T-helper 17 cell (primary cell): ENCODE measurements around the gene SRCAP. TPM values are rescaled to one million over a fixed set of nuclear protein-coding genes. Genes with fewer than 3 reads are reported as not detected.
"Not testable (repeated sequence)": the region's sequence is repeated elsewhere in the genome, so short reads cannot be mapped to it uniquely, and the experiment has no call there.

Experiments used
- ATAC-seq: fragments of 150-1000 bp; cut with Tn5 transposase; 2 replicates; pipeline ENCODE4 v1.10.0; 2021; ENCODE audit warnings: mild to moderate bottlenecking, moderate library complexity
- DNase-seq, 3 donors: peaks; one replicate each; pipeline versions ENCODE4 v3.0.0 to v3.0.0-alpha.2; 2020 to 2021
- H3K9me3 ChIP-seq: one replicate; pipeline ENCODE4 v1.7.0; 2013; ENCODE audit warnings: low read length, mild to moderate bottlenecking; ENCODE audit not compliant: control insufficient read depth, poor library complexity, severe bottlenecking
- H3K27ac Mint-ChIP-seq: one replicate; pipeline ENCODE4 v1.8.0; 2022; ENCODE audit warnings: mild to moderate bottlenecking, moderate library complexity, mixed read lengths
- H3K27me3 Mint-ChIP-seq: one replicate; pipeline ENCODE4 v1.8.0; 2022; ENCODE audit warnings: mixed read lengths
- H3K36me3 Mint-ChIP-seq: one replicate; pipeline ENCODE4 v1.8.0; 2022; ENCODE audit warnings: low read depth, mixed read lengths
- H3K4me1 Mint-ChIP-seq: one replicate; pipeline ENCODE4 v1.8.0; 2022; ENCODE audit warnings: mild to moderate bottlenecking, mixed read lengths
- H3K4me3 Mint-ChIP-seq: one replicate; pipeline ENCODE4 v1.8.0; 2022; ENCODE audit warnings: mild to moderate bottlenecking, moderate library complexity, mixed read lengths
- total RNA-seq, 4 donors: library from RNA in 2 of 4; stranded (reverse) in 2 of 4; gene quantifications; one replicate each; pipeline ENCODE4 v1.2.3 and lab custom pipeline; 2022 to 2026

The SRCAP gene
- total RNA-seq, 2 donors from 2014 or later: 86.9 to 90.5 TPM

DNA sequence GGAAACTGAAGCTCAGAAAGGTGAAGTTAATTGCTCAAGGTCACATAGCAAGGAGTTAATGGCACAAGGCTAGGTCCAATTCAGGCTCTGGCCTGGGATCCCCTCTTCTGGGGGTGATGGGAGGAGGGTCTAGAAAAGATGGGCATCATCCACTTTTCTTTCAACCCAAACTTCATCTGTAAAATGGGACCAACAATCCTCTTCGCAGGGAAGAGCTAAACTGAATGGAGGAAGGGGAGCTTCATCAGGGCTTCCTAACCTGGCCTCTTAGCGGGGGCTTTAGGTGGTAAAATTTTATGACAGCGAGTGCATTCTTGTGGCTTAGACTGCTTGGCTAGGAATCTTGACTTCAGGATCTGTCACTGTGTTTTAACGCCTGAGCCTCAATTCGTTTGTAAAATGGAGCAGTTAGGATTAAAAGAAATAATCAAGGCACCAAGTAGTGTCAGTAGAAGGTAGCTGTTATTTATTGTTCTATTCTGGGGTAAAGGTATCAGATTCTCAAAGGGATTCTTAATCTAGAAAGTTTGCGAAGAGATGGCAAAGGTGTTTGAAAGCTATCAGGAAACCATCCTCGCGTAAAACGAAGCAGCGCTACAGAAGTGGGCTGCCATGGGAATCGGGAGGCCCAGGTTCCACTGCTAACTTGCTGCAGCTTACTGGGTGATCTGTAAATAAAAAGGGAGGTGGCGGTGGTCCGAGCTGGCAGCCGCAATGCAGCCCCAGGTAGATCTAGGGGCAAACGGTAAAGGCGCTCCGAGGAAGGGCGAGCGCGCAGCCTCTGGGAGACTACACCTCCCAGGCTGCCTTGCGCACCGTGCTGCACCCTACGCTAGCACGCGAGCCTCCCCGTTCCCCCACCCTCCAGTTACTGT lies 1.5 kb upstream of the SRCAP start:
- H3K4me1 Mint-ChIP-seq: peaks cover 36% of the 10 kb centered on the region
- ATAC-seq (peak; percentile 90), DNase-seq (no peak)
- peak overlapping the region; percentile 97 for H3K4me3 Mint-ChIP-seq
- no peaks in the 10 kb centered on the region for H3K9me3 ChIP-seq
- no peaks in the 10 kb centered on the region for H3K36me3 Mint-ChIP-seq
- peak overlapping the region; percentile 100 for H3K27ac Mint-ChIP-seq
- H3K27me3 Mint-ChIP-seq: no peaks in the 10 kb centered on the region

DNA sequence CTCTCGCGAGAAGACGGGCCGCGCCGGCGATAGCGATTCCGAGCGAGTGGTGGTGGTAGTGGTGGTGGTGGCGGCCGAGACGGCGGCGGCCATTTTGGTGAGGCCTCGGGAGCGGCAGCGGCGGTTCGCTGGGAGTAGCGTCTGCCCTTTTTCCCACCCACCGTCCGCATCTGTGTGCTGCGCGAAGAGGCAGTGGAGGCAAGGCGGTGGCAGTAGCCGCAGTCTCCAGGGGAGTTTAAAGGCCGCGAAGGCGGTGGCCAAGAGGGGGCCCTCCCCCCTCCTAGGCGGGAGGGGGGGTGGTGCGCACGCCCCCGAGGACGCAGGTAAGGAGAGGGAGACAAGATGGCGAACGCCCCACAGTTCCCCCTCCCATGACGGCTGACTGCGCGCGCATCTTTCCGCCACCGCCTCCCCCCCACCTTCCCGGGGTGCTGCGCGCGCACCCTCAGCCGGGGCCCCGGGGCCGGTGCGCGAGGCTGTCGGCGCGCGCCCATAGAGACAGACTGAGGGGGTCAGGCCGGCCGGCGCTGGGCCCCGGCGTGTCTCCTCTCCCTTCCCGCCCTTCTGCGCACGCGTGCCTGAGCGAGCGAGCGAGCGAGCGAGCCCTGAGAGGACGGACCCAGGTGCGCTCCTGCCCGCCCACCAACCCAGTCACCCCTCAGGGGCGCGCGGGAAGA lies 694 bp upstream of the SRCAP start:
- peak; percentile 80 for ATAC-seq

DNA sequence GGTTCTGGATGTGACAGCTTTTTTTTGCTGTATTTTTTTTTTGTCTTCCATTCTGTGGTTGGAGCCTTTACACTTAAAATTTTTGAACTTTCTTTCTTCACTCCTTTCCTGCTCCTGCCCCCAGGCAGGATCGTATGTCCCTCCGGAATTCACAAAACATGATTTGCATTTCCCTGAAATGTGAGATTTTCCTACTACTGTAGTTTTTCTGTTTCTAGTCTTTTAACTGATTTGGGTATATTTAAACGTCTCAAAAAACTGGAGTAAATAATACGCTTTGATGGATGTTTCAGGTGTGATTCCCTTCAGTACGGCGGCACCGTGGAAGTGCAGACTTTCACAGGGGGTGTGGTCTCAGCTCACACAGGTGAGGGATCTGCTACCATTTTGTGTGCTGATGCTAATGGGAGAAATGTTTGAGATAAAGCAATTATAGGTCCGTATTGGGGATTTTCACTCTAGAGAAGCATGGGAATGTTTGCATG lies 686 bp downstream of the SRCAP start:
- no peak for DNase-seq
- ATAC-seq: no peak
- Mint-ChIP-seq H3K27ac (peak overlapping the region; percentile 100), H3K4me1 (peaks cover 29% of the 10 kb centered on the region), H3K4me3 (peak overlapping the region; percentile 97), H3K27me3 (no peaks in the 10 kb centered on the region), H3K36me3 (no peaks in the 10 kb centered on the region)
- H3K9me3 ChIP-seq: no peaks in the 10 kb centered on the region

More for the DNA sequence above, 694 bp upstream of the SRCAP start:
- Mint-ChIP-seq H3K4me3 (peak overlapping the region; percentile 97), H3K27me3 (no peaks in the 10 kb centered on the region), H3K27ac (peak overlapping the region; percentile 100), H3K36me3 (no peaks in the 10 kb centered on the region), H3K4me1 (peaks cover 36% of the 10 kb centered on the region)
- H3K9me3 ChIP-seq: no peaks in the 10 kb centered on the region
- DNase-seq: peak; percentile 98 to 99 (median 99)

DNA sequence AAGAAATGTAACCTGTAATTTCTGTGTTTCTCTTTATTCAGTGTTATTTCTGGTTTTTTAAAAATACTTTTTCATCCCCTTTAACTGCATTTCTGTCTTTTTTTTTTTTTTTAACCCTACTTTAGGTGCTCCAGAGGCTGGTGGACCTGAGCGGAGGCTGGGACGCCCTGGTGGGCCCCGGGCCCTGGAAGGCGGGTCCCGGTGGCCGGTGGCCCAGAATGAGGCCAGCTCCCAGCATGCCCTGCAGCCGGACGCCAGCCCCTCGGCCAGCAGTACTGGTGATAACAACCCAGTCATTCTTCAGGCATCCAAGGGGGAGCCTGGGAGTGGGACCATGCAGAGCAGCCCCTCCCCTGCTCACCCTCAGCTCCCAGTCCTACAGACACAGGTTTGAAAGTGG lies 1.5 kb downstream of the SRCAP start:
- Mint-ChIP-seq H3K36me3 (no peaks in the 10 kb centered on the region), H3K27ac (no peak overlapping the region), H3K4me1 (peaks cover 26% of the 10 kb centered on the region), H3K27me3 (no peaks in the 10 kb centered on the region), H3K4me3 (peak overlapping the region; percentile 97)
- DNase-seq: no peak
- no peaks in the 10 kb centered on the region for H3K9me3 ChIP-seq
- ATAC-seq: no peak

DNA sequence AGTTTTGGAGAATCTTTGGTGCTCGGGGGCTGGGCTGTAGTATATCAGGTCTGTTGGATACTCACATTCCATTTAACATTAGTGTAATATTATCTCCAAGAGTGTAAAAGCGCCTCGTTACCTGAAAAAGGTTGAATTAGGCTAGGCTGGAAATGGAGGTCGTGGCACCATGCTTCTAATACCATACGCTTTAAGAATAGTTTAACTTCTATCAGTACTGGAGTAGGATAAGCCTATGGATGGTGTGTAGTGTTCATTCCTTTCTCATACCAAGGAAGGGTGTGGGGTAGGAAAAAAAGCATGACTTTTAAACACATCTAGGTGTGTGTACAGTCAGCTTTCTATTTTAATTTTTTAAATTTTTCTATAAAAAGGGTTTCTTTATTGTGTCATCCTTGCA lies 2.0 kb downstream of the SRCAP start:
- no peaks in the 10 kb centered on the region for H3K9me3 ChIP-seq
- H3K27me3 Mint-ChIP-seq: no peaks in the 10 kb centered on the region
- no peak for ATAC-seq
- DNase-seq: no peak
- H3K4me1 Mint-ChIP-seq: peaks cover 26% of the 10 kb centered on the region
- H3K27ac Mint-ChIP-seq: no peak overlapping the region
- no peaks in the 10 kb centered on the region for H3K36me3 Mint-ChIP-seq
- no peak overlapping the region for H3K4me3 Mint-ChIP-seq

DNA sequence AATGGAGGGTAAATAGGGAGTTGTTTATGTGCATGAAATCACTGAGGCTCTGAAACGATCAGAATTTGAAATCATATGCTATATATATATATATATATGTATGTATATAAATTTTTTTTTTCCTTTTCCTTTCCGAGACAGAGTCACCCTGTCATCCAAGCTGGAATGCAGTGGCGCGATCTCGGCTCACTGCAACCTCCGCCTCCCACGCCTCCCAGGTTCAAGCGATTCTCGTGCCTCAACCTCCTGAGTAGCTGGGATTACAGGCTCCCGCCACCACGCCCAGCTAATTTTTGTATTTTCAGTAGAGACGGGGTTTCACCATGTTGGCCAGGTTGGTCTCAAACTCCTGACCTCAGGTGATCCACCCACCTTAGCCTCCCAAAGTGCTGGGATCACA lies 4.1 kb downstream of the SRCAP start:
- not testable (repeated sequence) for ATAC-seq, H3K4me3 Mint-ChIP-seq, DNase-seq, H3K27me3 Mint-ChIP-seq, H3K9me3 ChIP-seq, H3K27ac Mint-ChIP-seq, H3K36me3 Mint-ChIP-seq
- peaks cover 21% of the 10 kb centered on the region for H3K4me1 Mint-ChIP-seq

DNA sequence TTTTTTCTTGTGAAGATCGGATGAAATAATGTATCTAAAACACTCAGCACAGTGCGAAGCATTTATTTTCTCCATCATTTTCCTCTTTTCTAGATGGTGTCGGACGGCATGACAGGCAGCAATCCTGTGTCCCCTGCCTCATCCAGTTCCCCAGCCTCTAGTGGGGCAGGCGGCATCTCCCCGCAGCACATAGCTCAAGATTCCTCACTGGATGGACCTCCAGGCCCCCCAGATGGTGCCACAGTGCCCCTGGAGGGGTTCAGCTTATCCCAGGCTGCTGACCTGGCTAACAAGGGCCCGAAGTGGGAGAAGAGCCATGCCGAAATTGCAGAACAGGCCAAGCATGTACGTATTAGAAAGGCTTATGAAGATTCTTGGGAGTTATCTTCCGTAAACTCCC lies 5.0 kb downstream of the SRCAP start:
- H3K27me3 Mint-ChIP-seq: no peaks in the 10 kb centered on the region
- peaks cover 20% of the 10 kb centered on the region for H3K4me1 Mint-ChIP-seq
- H3K36me3 Mint-ChIP-seq: peaks cover 7% of the 10 kb centered on the region
- DNase-seq (no peak), ATAC-seq (no peak)
- no peaks in the 10 kb centered on the region for H3K9me3 ChIP-seq
- H3K27ac Mint-ChIP-seq: no peak overlapping the region
- H3K4me3 Mint-ChIP-seq: no peak overlapping the region

DNA sequence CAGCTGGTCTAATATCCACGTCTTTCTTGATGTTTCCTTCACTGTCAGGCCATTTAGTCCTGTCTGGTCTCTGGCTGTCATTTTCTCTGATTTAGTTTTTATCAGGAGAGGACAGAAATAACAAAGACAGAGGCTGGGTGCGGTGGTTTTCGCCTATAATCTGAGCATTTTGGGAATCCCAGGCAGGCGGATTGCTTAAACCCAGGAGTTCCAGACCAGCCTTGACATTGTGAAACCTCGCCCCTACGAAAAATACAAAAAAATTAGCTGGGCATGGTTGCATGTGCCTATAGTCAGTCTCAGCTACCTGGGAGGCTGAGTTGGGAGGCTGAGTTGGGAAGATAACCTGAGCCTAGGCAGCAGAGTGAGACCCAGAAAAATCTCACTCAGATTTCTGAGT lies 7.1 kb downstream of the SRCAP start:
- no peaks in the 10 kb centered on the region for H3K27me3 Mint-ChIP-seq
- H3K9me3 ChIP-seq: no peaks in the 10 kb centered on the region
- no peak overlapping the region for H3K27ac Mint-ChIP-seq
- peaks cover 13% of the 10 kb centered on the region for H3K4me1 Mint-ChIP-seq
- DNase-seq: no peak
- no peak for ATAC-seq
- no peak overlapping the region for H3K4me3 Mint-ChIP-seq
- peaks cover 19% of the 10 kb centered on the region for H3K36me3 Mint-ChIP-seq

DNA sequence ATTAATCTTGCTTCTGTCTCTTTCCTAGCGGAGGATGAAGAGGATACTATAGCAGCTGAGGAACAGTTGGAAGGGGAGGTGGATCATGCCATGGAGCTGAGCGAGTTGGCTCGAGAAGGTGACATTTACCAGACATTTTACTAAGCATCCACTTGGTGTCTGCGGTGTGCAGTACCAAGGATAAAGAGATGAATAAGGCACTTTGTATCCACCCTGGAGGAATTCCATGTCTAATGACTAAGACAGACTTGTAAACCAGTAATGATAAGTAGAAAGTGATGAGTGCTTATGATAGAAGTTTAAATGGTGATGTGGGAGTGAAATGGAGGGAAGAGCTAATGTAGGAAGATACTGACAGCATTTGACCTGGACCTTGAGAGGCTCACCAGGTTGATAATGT lies 12.0 kb downstream of the SRCAP start:
- DNase-seq: no peak
- Mint-ChIP-seq H3K27ac (peak overlapping the region; percentile 76), H3K4me1 (peaks cover 24% of the 10 kb centered on the region), H3K36me3 (peaks cover 35% of the 10 kb centered on the region), H3K4me3 (no peak overlapping the region), H3K27me3 (no peaks in the 10 kb centered on the region)
- no peaks in the 10 kb centered on the region for H3K9me3 ChIP-seq
- ATAC-seq: no peak

DNA sequence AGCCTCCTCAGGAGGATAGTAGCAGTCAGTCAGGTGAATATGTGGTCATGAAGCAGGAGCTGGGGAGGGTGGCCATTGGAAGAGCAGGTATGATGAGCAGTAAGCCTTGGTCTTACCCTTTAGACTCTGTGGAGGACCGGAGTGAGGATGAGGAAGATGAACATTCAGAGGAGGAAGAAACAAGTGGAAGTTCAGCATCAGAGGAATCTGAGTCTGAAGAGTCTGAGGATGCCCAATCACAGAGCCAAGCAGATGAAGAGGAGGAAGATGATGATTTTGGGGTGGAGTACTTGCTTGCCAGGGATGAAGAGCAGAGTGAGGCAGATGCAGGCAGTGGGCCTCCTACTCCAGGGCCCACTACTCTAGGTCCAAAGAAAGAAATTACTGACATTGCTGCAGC lies 12.7 kb downstream of the SRCAP start:
- Mint-ChIP-seq H3K4me1 (peaks cover 30% of the 10 kb centered on the region), H3K36me3 (peaks cover 38% of the 10 kb centered on the region), H3K27me3 (no peaks in the 10 kb centered on the region), H3K4me3 (peak overlapping the region; percentile 84), H3K27ac (peak overlapping the region; percentile 76)
- DNase-seq (no peak), ATAC-seq (no peak)
- no peaks in the 10 kb centered on the region for H3K9me3 ChIP-seq

DNA sequence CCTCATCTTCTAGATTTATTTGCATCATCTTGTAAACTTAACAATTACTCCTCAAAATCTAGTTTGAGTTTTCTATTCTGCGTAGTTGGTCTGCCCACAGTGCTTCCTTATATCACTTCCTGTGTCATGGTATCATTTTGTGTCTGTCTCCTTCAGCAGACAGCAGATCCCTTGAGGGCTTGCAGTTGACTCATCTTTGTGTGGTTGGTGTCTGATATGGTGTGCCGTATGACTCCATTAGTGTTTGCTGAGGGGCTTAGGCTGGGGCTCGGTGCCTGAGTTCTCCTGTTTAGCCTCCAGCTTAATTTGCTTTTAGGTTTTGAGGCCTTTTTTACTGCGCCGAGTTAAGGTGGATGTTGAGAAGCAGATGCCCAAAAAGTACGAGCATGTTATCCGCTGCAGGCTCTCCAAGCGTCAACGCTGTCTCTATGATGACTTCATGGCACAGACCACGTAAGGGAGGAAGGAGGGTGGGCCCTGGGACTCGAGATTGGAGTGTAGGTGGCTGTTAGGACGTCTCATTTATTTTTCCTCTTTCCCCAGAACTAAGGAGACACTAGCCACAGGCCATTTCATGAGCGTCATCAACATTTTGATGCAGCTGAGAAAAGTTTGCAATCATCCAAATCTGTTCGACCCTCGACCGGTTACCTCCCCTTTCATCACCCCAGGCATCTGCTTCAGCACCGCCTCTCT lies 16.9 kb downstream of the SRCAP start:
- DNase-seq (peak in 1 of 3 donors; percentile 14), ATAC-seq (peak; percentile 92)
- H3K9me3 ChIP-seq: no peaks in the 10 kb centered on the region
- Mint-ChIP-seq H3K4me1 (peaks cover 25% of the 10 kb centered on the region), H3K4me3 (no peak overlapping the region), H3K36me3 (peaks cover 23% of the 10 kb centered on the region), H3K27me3 (no peaks in the 10 kb centered on the region), H3K27ac (peak overlapping the region; percentile 83)

DNA sequence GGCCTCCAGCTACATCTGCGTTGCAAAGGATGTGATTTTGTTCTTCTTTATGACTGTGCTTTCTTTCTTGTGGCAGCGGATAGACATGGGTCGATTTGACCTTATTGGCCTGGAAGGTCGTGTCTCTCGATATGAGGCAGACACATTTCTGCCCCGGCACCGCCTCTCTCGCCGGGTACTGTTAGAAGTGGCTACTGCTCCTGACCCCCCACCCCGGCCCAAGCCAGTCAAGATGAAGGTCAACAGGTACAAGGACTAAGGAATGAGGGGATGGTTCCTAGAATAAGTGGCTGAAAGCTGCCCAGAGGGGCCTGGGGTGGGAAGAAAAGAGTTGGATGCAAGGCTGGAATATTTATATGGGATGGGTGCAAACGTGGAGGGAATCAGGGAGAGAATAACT lies 21.1 kb downstream of the SRCAP start:
- H3K36me3 Mint-ChIP-seq: peaks cover 29% of the 10 kb centered on the region
- H3K4me1 Mint-ChIP-seq: peaks cover 40% of the 10 kb centered on the region
- no peak overlapping the region for H3K4me3 Mint-ChIP-seq
- H3K27ac Mint-ChIP-seq: peak overlapping the region; percentile 29
- no peaks in the 10 kb centered on the region for H3K27me3 Mint-ChIP-seq
- no peak for DNase-seq
- H3K9me3 ChIP-seq: no peaks in the 10 kb centered on the region
- ATAC-seq: no peak

DNA sequence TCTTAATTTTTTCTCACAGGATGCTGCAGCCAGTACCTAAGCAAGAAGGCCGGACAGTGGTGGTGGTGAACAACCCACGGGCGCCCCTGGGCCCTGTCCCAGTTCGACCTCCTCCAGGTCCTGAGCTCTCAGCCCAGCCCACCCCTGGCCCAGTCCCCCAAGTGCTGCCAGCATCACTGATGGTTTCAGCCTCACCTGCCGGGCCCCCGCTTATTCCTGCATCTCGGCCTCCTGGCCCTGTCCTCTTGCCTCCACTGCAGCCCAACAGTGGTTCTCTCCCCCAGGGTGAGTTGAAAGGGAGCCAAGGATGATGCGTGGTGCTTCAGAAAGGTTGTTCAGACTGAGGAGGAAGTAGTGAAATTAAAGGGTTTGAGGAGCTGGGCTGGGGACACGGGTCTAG lies 21.7 kb downstream of the SRCAP start:
- peaks cover 37% of the 10 kb centered on the region for H3K4me1 Mint-ChIP-seq
- peak overlapping the region; percentile 54 for H3K27ac Mint-ChIP-seq
- ATAC-seq (no peak), DNase-seq (no peak)
- H3K27me3 Mint-ChIP-seq: no peaks in the 10 kb centered on the region
- H3K9me3 ChIP-seq: no peaks in the 10 kb centered on the region
- no peak overlapping the region for H3K4me3 Mint-ChIP-seq
- H3K36me3 Mint-ChIP-seq: peaks cover 26% of the 10 kb centered on the region
